A549 treated with Mapracorat at 1 μM for 4 hours (cell line): ENCODE results near the gene HRH4. TPM values are rescaled to one million over a fixed set of nuclear protein-coding genes. Genes with fewer than 3 reads are reported as not detected.

Experiments
- total RNA-seq: library from RNA; stranded (reverse); fragments of 200-300 nt; extraction: Qiagen RNA extraction; gene quantifications from 5 replicates; pipeline ENCODE4 v1.2.3, GENCODE V29; 2022

Gene HRH4
- total RNA-seq = not detected in 5 replicates

GRCh38 chr18:24460388-24460787, at the start of gene HRH4:
Gene HRH4 (plus strand): TSS chr18:24460637. CDS start chr18:24460729, 92 bp downstream.

GRCh38 chr18:24426398-24427294, 33.8 kb upstream of the HRH4 start, which contains the start of gene IMPACT:
Gene IMPACT (plus strand): TSS chr18:24426670. CDS start chr18:24426757, 87 bp downstream.

Other genes with a start within 250 kb of the HRH4 start
- gene OSBPL1A, start 62.8 kb upstream of the HRH4 start, total RNA-seq = 10.6 to 19.4 TPM (median 13.6 TPM) in 5 replicates
- gene IMPACT, start 34.0 kb upstream of the HRH4 start, total RNA-seq = 10.3 to 15.1 TPM (median 12.5 TPM) in 5 replicates